HG02840 (cell line): Measurements from ENCODE around the gene AKAP12.
"Not testable (repeated sequence)": the region's sequence is repeated elsewhere in the genome, so short reads cannot be mapped to it uniquely, and the experiment has no call there.

Experiments
- ATAC-seq: cut with Tn5 transposase; IDR thresholded peaks from one replicate; pipeline ENCODE4 v1.9.1; 2021; ENCODE audit warnings: mild to moderate bottlenecking, moderate library complexity, moderate number of reproducible peaks; ENCODE audit not compliant: unreplicated experiment, low FRiP score

The AKAP12 gene

GRCh38 chr6:151306269-151306783, 66.6 kb downstream of the AKAP12 start:
- no peak for ATAC-seq

GRCh38 chr6:151307501-151307900, 67.7 kb downstream of the AKAP12 start:
- ATAC-seq = no peak

- no peak for ATAC-seq
Measured at GRCh38 chr6:151309619-151310018, 69.9 kb downstream of the AKAP12 start.

- ATAC-seq = no peak
Measured at GRCh38 chr6:151310279-151310678, 70.5 kb downstream of the AKAP12 start.

GRCh38 chr6:151310852-151311767, 71.3 kb downstream of the AKAP12 start:
- ATAC-seq = no peak

- ATAC-seq = no peak
Measured at GRCh38 chr6:151313066-151313491, 73.3 kb downstream of the AKAP12 start.

GRCh38 chr6:151315661-151316060, 75.9 kb downstream of the AKAP12 start:
- ATAC-seq = not testable (repeated sequence)

- ATAC-seq = no peak
Measured at GRCh38 chr6:151317103-151317994, 77.6 kb downstream of the AKAP12 start.

- ATAC-seq = no peak
Measured at GRCh38 chr6:151317995-151318365, 78.2 kb downstream of the AKAP12 start.

- ATAC-seq = no peak
Measured at GRCh38 chr6:151320140-151320539, 80.4 kb downstream of the AKAP12 start.

- ATAC-seq = no peak
Measured at GRCh38 chr6:151321438-151321837, 81.7 kb downstream of the AKAP12 start.

GRCh38 chr6:151322570-151322969, 82.8 kb downstream of the AKAP12 start:
- no peak for ATAC-seq

- no peak for ATAC-seq
Measured at GRCh38 chr6:151323791-151324487, 84.2 kb downstream of the AKAP12 start.

GRCh38 chr6:151324488-151324825, 84.7 kb downstream of the AKAP12 start:
- no peak for ATAC-seq

- ATAC-seq = no peak
Measured at GRCh38 chr6:151325075-151326050, 85.6 kb downstream of the AKAP12 start.

GRCh38 chr6:151326116-151326825, 86.5 kb downstream of the AKAP12 start:
- ATAC-seq = no peak

GRCh38 chr6:151327101-151327500, 87.3 kb downstream of the AKAP12 start:
- ATAC-seq = no peak

GRCh38 chr6:151330130-151330696, 90.4 kb downstream of the AKAP12 start:
- ATAC-seq = no peak
